Endothelial cell of umbilical vein (primary cell): ENCODE data around the gene SPHK2. TPM values are rescaled to one million over a fixed set of nuclear protein-coding genes. Genes with fewer than 3 reads are reported as not detected.
A peak's percentile ranks its signal among the peaks of the same experiment; 100 is the strongest.
"Not testable (repeated sequence)": the region's sequence is repeated elsewhere in the genome, so short reads cannot be mapped to it uniquely, and the experiment has no call there.

Experiments
- BruUV-seq: library from RNA; stranded (reverse); fragments of 400-500 nt; replicated peaks from 2 replicates; lab custom pipeline; 2021; lab: Mats Ljungman, UMichigan
- CTCF ChIA-PET: fragments of 300-600, 350-600 bp; sonication (Branson Sonifier 250); formaldehyde crosslinking; loops from one replicate; lab custom pipeline; 2021; ENCODE audit warnings: antibody characterized with exemption, inconsistent platforms; lab: Charles Lee
- POLR2A ChIA-PET: fragments of 300-600, 350-600 bp; sonication (Branson Sonifier 250); formaldehyde crosslinking; loops from one replicate; lab custom pipeline; 2021; ENCODE audit warnings: antibody characterized with exemption, inconsistent platforms; lab: Charles Lee
- DNase-seq: peaks from one replicate; pipeline ENCODE4 v3.0.0-alpha.2; 2011; ENCODE audit warnings: low read depth, low spot score
- FAIRE-seq: peaks from 2 replicates; lab custom pipeline; 2011; peaks lifted over from hg19 to GRCh38; lab: Jason Lieb, UNC
- H2AFZ ChIP-seq: 2 replicates; pipeline ENCODE4 v1.6.0; 2012; ENCODE audit warnings: low read depth, low read length, control low read depth, inconsistent platforms
- H3K27ac ChIP-seq: 2 replicates; pipeline ENCODE4 v1.5.1; 2011; ENCODE audit warnings: low read depth, mild to moderate bottlenecking, control low read depth, low read length, moderate library complexity; ENCODE audit not compliant: insufficient read depth
- H3K27me3 ChIP-seq, 2 experiments: 2 replicates each; pipeline versions ENCODE4 v1.6.0 to v1.6.1; 2011; ENCODE audit warnings: low read length in 2 of 2, mixed read lengths in 1 of 2; ENCODE audit not compliant: control insufficient read depth in 2 of 2, insufficient read depth in 2 of 2
- H3K36me3 ChIP-seq, 2 experiments: 2 replicates in 1 of 2; 3 replicates in 1 of 2; pipeline ENCODE4 v1.5.1; 2011; ENCODE audit warnings: low read length in 2 of 2, mild to moderate bottlenecking in 1 of 2, moderate library complexity in 1 of 2; ENCODE audit not compliant: control insufficient read depth in 2 of 2, insufficient read depth in 2 of 2; ENCODE audit errors: extremely low read depth in 1 of 2
- H3K4me1 ChIP-seq: 3 replicates; pipeline ENCODE4 v1.5.1; 2011; ENCODE audit warnings: mild to moderate bottlenecking, low read length; ENCODE audit not compliant: control insufficient read depth, insufficient read depth; ENCODE audit errors: extremely low read depth
- H3K4me2 ChIP-seq: 2 replicates; pipeline ENCODE4 v1.6.1; 2011; ENCODE audit warnings: low read length, control low read depth, mixed read lengths; ENCODE audit not compliant: insufficient read depth
- H3K4me3 ChIP-seq, 3 experiments: fragments of 200-600 bp in 1 of 3; sonication (generic), shearing (Covaris generic) in 1 of 3; replicated peaks in 1 of 3; 2 replicates each; pipeline ENCODE4 v1.5.1; 2011 to 2016; ENCODE audit warnings: control low read depth in 3 of 3, low read length in 3 of 3, mild to moderate bottlenecking in 2 of 3, inconsistent platforms in 1 of 3, low read depth in 1 of 3, moderate library complexity in 1 of 3; ENCODE audit not compliant: insufficient read depth in 1 of 3
- H3K79me2 ChIP-seq: 2 replicates; pipeline ENCODE4 v1.6.0; 2012; ENCODE audit warnings: low read length, inconsistent platforms; ENCODE audit not compliant: control insufficient read depth, insufficient read depth
- H3K9ac ChIP-seq: replicated peaks from 2 replicates; pipeline ENCODE3; 2011; ENCODE audit warnings: low read length, control low read depth; ENCODE audit not compliant: insufficient read depth; ENCODE audit errors: extremely low read depth
- H3K9me1 ChIP-seq: replicated peaks from 3 replicates; pipeline ENCODE4 v1.6.0; 2011; ENCODE audit warnings: mild to moderate bottlenecking, low read length; ENCODE audit not compliant: control insufficient read depth, insufficient read depth; ENCODE audit errors: extremely low read depth
- H3K9me3 ChIP-seq: replicated peaks from 2 replicates; pipeline ENCODE4 v1.5.1; 2012; ENCODE audit warnings: low read length, inconsistent platforms; ENCODE audit not compliant: control insufficient read depth, insufficient read depth
- H4K20me1 ChIP-seq: replicated peaks from 2 replicates; pipeline ENCODE3; 2011; ENCODE audit warnings: mild to moderate bottlenecking, low read length; ENCODE audit not compliant: control insufficient read depth, insufficient read depth; ENCODE audit errors: extremely low read depth
- CTCF ChIP-seq, 2 donors: IDR thresholded peaks; 1 replicate in 1 of 2; 2 replicates in 1 of 2; pipeline ENCODE4 v1.5.1; 2011; ENCODE audit warnings: low read length in 2 of 2, mild to moderate bottlenecking in 2 of 2, moderate library complexity in 2 of 2, control low read depth in 1 of 2, inconsistent platforms in 1 of 2, low read depth in 1 of 2; ENCODE audit not compliant: insufficient read depth in 1 of 2; ENCODE audit errors: extremely low read depth in 1 of 2
- EZH2 ChIP-seq: IDR thresholded peaks from 2 replicates; pipeline ENCODE4 v1.6.1; 2012; ENCODE audit warnings: borderline replicate concordance, low read depth, mild to moderate bottlenecking, moderate library complexity, low read length, inconsistent platforms; ENCODE audit not compliant: severe bottlenecking
- FOS ChIP-seq: IDR thresholded peaks from 2 replicates; pipeline ENCODE4 v1.6.1; 2011; ENCODE audit warnings: mild to moderate bottlenecking, low read length, moderate library complexity, borderline replicate concordance; ENCODE audit not compliant: insufficient read depth
- GATA2 ChIP-seq: IDR thresholded peaks from 2 replicates; pipeline ENCODE4 v1.7.0; 2011; ENCODE audit warnings: low read depth, mild to moderate bottlenecking, moderate library complexity, mixed read lengths, low read length; ENCODE audit not compliant: insufficient read length, insufficient read depth
- JUN ChIP-seq: IDR thresholded peaks from 2 replicates; pipeline ENCODE4 v1.6.1; 2011; ENCODE audit warnings: borderline replicate concordance, low read depth; ENCODE audit not compliant: insufficient read length, insufficient read depth
- MAX ChIP-seq: IDR thresholded peaks from 2 replicates; pipeline ENCODE4 v1.6.1; 2011; ENCODE audit not compliant: insufficient read depth, insufficient read length
- MYC ChIP-seq: IDR thresholded peaks from one replicate; pipeline ENCODE4 v1.6.1; 2011; ENCODE audit warnings: mild to moderate bottlenecking, low read depth, low read length
- POLR2A ChIP-seq: IDR thresholded peaks from 2 replicates; pipeline ENCODE4 v1.6.1; 2012; ENCODE audit warnings: low read depth, mild to moderate bottlenecking, control low read depth, low read length
- POLR2AphosphoS5 ChIP-seq: IDR thresholded peaks from 2 replicates; pipeline ENCODE4 v1.6.1; 2012; ENCODE audit warnings: low read depth, mild to moderate bottlenecking, control low read depth, low read length, moderate library complexity; ENCODE audit not compliant: insufficient read depth
- dilution Hi-C: fragments of 300-500 bp; cut with MboI; formaldehyde crosslinking; loops from one replicate; pipeline ENCODE4 v1.15.0; 2019; ENCODE audit warnings: low sequenced_read_pairs; ENCODE audit not compliant: extremely low pct_ligation_motif_present
- intact Hi-C: fragments of 100-400 bp; cut with micrococcal nuclease; formaldehyde crosslinking; loops from one replicate; pipeline ENCODE4 v1.10.0; 2022
- polyA plus RNA-seq, 4 experiments: library from polyadenylated mRNA; depleted of rRNA in 3 of 4; stranded (reverse) in 3 of 4; unstranded in 1 of 4; fragments of >200 nt; gene quantifications; 2 replicates each; pipeline versions ENCODE4 v1.2.1 to v1.2.3, GENCODE V29; 2011 to 2012; ENCODE audit warnings: missing spikeins in 1 of 4
- total RNA-seq: library from RNA; stranded (reverse); gene quantifications from 2 replicates; pipeline ENCODE4 v1.2.3, GENCODE V29; 2021

SPHK2 gene
- total and polyA plus RNA-seq, 2 donors (not counting 3 experiments of a cell fraction or from before 2014, with no cell fraction given) = 20.2 to 31.1 TPM

GRCh38 chr19:48656840-48657474 lies 37.7 kb downstream of the SPHK2 start:
- dilution Hi-C loops (no loop called here), intact Hi-C loops (no loop called here)
- DNase-seq = peak; percentile 61
- FAIRE-seq = peak; percentile 69
- Histone ChIP-seq H3K27ac (no peak overlapping the region), H3K9ac (no peak overlapping the region), H3K36me3 (no peaks in the 10 kb centered on the region), H3K4me2 (no peak overlapping the region), H2AFZ (peak overlapping the region; percentile 14), H3K27me3 (peaks cover 0 to 2% of the 10 kb centered on the region in 2 experiments), H3K9me1 (no peaks in the 10 kb centered on the region), H4K20me1 (no peaks in the 10 kb centered on the region), H3K4me3 (no peak overlapping the region), H3K4me1 (peaks cover 2% of the 10 kb centered on the region), H3K9me3 (no peaks in the 10 kb centered on the region), H3K79me2 (no peaks in the 10 kb centered on the region)
- POLR2A ChIA-PET = interaction anchor here (0.7 kb wide), 1 partner anchor 18 kb away, joined by 9 read pairs; no protein-coding TSS in a partner anchor
- TF ChIP-seq MAX (peak; percentile 48), EZH2 (no peak), MYC (no peak), FOS (no peak), POLR2AphosphoS5 (peak; percentile 20), GATA2 (no peak), CTCF (IDR thresholded peaks at IDR 0.05; ENCODE audit: extremely low read depth in 1 of 2, insufficient read depth in 1 of 2, low read depth in 1 of 2, low read length in 2 of 2) (no peak), POLR2A (no peak), JUN (no peak)
- BruUV-seq = no TSS peak
- CTCF ChIA-PET = interaction anchor here (0.7 to 1.7 kb wide), 2 partner anchors 11 to 19 kb away, joined by 3 to 16 read pairs; partner anchors contain the start of gene CA11

DNA sequence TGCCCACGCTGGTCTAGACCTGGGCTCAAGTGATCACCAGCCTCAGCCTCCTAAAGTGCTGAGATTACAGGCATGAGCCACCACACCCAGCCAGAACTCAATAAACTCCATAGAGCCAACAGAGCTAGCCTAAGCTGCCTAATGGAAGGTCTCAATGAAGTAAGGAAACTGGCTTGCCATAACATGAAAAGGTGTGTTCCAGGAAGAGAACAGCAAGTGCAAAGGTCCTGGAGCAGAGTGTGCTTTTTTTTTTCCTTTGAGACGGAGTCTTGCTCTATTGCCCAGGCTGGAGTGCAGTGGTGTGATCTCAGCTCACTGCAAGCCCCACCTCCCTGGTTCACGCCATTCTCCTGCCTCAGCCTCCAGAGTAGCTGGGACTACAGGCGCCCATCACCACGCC lies 38.5 kb downstream of the SPHK2 start:
- H3K79me2 ChIP-seq, DNase-seq, H4K20me1 ChIP-seq, H3K4me2 ChIP-seq, H3K27me3 ChIP-seq, H3K9me1 ChIP-seq, FAIRE-seq, H2AFZ ChIP-seq, H3K9me3 ChIP-seq, intact Hi-C loops, POLR2A ChIA-PET, H3K36me3 ChIP-seq, H3K27ac ChIP-seq, BruUV-seq, H3K4me1 ChIP-seq, H3K4me3 ChIP-seq, dilution Hi-C loops, H3K9ac ChIP-seq: not testable (repeated sequence)
- CTCF ChIA-PET = interaction anchor here (0.7 to 1.7 kb wide), 2 partner anchors 12 to 18 kb away, joined by 3 to 16 read pairs; partner anchors contain the start of gene CA11
